ENCODE measurements around the gene MYO1D. TPM values are rescaled to one million over a fixed set of nuclear protein-coding genes. Genes with fewer than 3 reads are reported as not detected.
"Not testable (repeated sequence)": the region's sequence is repeated elsewhere in the genome, so short reads cannot be mapped to it uniquely, and the experiment has no call there.

The MYO1D gene
- total RNA-seq, 8 experiments from 2014 or later: 1.6 to 9.8 (median 5.6) TPM

DNA sequence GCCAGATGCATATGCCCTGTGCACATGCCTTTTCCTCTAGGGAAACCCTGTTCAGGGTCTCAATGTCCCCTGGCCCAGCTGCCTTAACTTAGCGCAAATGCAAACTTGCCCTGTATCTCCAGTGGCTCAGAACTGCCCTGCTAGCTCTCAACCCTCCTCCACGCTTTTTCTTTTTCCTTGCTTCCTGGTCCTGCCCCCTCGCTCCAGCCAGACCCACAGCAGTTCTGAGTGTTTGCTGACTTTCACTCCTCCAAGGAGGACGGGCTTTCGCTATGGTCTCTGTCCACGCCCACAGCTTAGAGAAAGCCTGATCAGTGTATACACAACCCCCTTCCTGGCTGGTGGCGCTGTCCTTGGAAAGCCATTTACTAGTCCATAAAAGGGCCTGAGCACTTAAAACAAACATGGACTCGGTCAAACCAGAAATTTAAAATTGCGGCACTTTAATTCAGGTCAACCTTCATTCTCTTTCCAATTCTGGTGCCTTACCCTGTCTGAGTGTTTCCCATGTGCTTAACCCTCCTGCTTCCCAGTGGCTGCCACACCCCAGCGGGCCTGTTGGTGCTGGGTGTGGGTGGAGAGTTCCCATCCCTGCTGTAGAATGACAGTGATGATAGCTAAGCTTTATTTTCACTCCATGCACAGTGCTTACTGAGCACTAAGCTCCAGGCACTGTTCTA is 35.4 kb upstream of the MYO1D start:
- in situ Hi-C loops (cut with MboI; ENCODE audit: low pct_unique_long_range_greater_than_20kb in 2 of 9, low sequenced_read_pairs in 9 of 9, unreplicated experiment in 9 of 9): loop anchor here in 3 of 9 experiments (25.0 kb wide), 1 partner anchor 125 kb away; no protein-coding TSS in a partner anchor
- ATAC-seq (replicated peaks in 6 of 8): peak; percentile 56 to 97 (median 88)
- WGBS, 10 experiments: 8 to 54% (median 44%) methylated on average over 2 to 10 of the region's 10 CpGs; no CpG with 5 or more reads in 2 of the 10 experiments
- no peak overlapping the region for H3K4me3 ChIP-seq
- H3K27ac ChIP-seq: peak overlapping the region in 1 of 2 donors; percentile 32
- H3K4me1 ChIP-seq (replicated peaks in 1 of 2): no peaks in the 10 kb centered on the region

GRCh38 chr17:32910769-32911168 is 33.8 kb upstream of the MYO1D start:
- in situ Hi-C loops (cut with MboI; ENCODE audit: low pct_unique_long_range_greater_than_20kb in 2 of 9, low sequenced_read_pairs in 9 of 9, unreplicated experiment in 9 of 9): loop anchor here in 3 of 9 experiments (25.0 kb wide), 1 partner anchor 123 kb away; no protein-coding TSS in a partner anchor
- no peak for ATAC-seq (replicated peaks in 6 of 8)
- WGBS, 10 experiments: 75 to 100% (median 87%) methylated on average over 1 to 3 of the region's 3 CpGs; no CpG with 5 or more reads in 2 of the 10 experiments

GRCh38 chr17:32909787-32910369 is 33.0 kb upstream of the MYO1D start:
- 0 to 86% (median 25%) methylated on average over 1 to 4 of the region's 4 CpGs; no CpG with 5 or more reads in 4 of the 10 experiments for WGBS, 10 experiments
- in situ Hi-C loops (cut with MboI; ENCODE audit: low pct_unique_long_range_greater_than_20kb in 2 of 9, low sequenced_read_pairs in 9 of 9, unreplicated experiment in 9 of 9): loop anchor here in 3 of 9 experiments (25.0 kb wide), 1 partner anchor 123 kb away; no protein-coding TSS in a partner anchor
- Histone ChIP-seq H3K4me1 (replicated peaks in 1 of 2) (no peaks in the 10 kb centered on the region), H3K4me3 (no peak overlapping the region), H3K27ac (no peak overlapping the region)
- ATAC-seq (replicated peaks in 6 of 8): peak; percentile 38 to 75 (median 54)

More at GRCh38 chr17:32910769-32911168, 33.8 kb upstream of the MYO1D start:
- no peak overlapping the region for H3K4me3 ChIP-seq
- no peak overlapping the region for H3K27ac ChIP-seq
- H3K4me1 ChIP-seq (replicated peaks in 1 of 2): no peaks in the 10 kb centered on the region

DNA sequence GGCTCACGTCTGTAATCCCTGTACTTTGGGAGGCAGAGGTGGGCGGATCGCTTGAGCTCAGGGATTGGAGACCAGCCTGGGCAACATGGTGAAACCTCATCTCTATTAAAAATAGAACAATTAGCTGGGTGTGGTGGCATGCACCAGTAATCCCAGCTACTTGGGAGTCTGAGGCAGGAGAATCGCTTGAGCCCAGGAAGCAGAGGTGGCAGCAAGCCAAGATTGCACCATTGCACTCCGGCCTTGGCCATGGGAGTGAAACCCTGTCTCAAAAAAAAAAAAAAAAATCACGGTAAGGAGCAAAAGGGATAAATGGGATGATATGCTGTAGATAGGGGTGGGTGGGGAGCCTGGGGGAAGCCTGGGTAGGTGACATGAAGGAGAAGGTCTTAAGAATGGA is 30.7 kb upstream of the MYO1D start:
- in situ Hi-C loops (cut with MboI; ENCODE audit: low pct_unique_long_range_greater_than_20kb in 2 of 9, low sequenced_read_pairs in 9 of 9, unreplicated experiment in 9 of 9): loop anchor here in 3 of 9 experiments (25.0 kb wide), 1 partner anchor 120 kb away; no protein-coding TSS in a partner anchor
- Histone ChIP-seq H3K4me3 (no peak overlapping the region), H3K4me1 (replicated peaks in 1 of 2) (no peaks in the 10 kb centered on the region), H3K27ac (no peak overlapping the region)
- 60 to 83% (median 80%) methylated on average over 1 to 3 of the region's 6 CpGs; no CpG with 5 or more reads in 6 of the 10 experiments for WGBS, 10 experiments
- no peak for ATAC-seq (replicated peaks in 6 of 8)

- no peak overlapping the region for H3K4me3 ChIP-seq
- no peak for ATAC-seq (replicated peaks in 6 of 8)
- 28 to 78% (median 60%) methylated on average over 1 to 3 of the region's 3 CpGs for WGBS, 10 experiments
- no peaks in the 10 kb centered on the region for H3K4me1 ChIP-seq (replicated peaks in 1 of 2)
- H3K27ac ChIP-seq: no peak overlapping the region
- in situ Hi-C loops (cut with MboI; ENCODE audit: low pct_unique_long_range_greater_than_20kb in 2 of 9, low sequenced_read_pairs in 9 of 9, unreplicated experiment in 9 of 9): loop anchor here in 3 of 9 experiments (25.0 kb wide), 1 partner anchor 118 kb away; no protein-coding TSS in a partner anchor
Observed at GRCh38 chr17:32904891-32905290, 28.0 kb upstream of the MYO1D start.

GRCh38 chr17:32903774-32904673 is 27.1 kb upstream of the MYO1D start:
- no peak for ATAC-seq (replicated peaks in 6 of 8)
- WGBS, 10 experiments: 55 to 78% (median 62%) methylated on average over 2 to 4 of the region's 5 CpGs; no CpG with 5 or more reads in 1 of the 10 experiments
- no peak overlapping the region for H3K4me3 ChIP-seq
- H3K4me1 ChIP-seq (replicated peaks in 1 of 2): no peaks in the 10 kb centered on the region
- H3K27ac ChIP-seq: no peak overlapping the region
- in situ Hi-C loops (cut with MboI; ENCODE audit: low pct_unique_long_range_greater_than_20kb in 2 of 9, low sequenced_read_pairs in 9 of 9, unreplicated experiment in 9 of 9): loop anchor here in 3 of 9 experiments (25.0 kb wide), 1 partner anchor 117 kb away; no protein-coding TSS in a partner anchor

- WGBS, 10 experiments: 55 to 100% (median 89%) methylated on average over 1 to 4 of the region's 4 CpGs
- ATAC-seq (replicated peaks in 6 of 8): no peak
- no peaks in the 10 kb centered on the region for H3K4me1 ChIP-seq (replicated peaks in 1 of 2)
- H3K4me3 ChIP-seq: no peak overlapping the region
- H3K27ac ChIP-seq: no peak overlapping the region
- in situ Hi-C loops (cut with MboI; ENCODE audit: low pct_unique_long_range_greater_than_20kb in 2 of 9, low sequenced_read_pairs in 9 of 9, unreplicated experiment in 9 of 9): loop anchor here in 3 of 9 experiments (25.0 kb wide), 1 partner anchor 114 kb away; no protein-coding TSS in a partner anchor
Observed at GRCh38 chr17:32901743-32902142, 24.8 kb upstream of the MYO1D start.

DNA sequence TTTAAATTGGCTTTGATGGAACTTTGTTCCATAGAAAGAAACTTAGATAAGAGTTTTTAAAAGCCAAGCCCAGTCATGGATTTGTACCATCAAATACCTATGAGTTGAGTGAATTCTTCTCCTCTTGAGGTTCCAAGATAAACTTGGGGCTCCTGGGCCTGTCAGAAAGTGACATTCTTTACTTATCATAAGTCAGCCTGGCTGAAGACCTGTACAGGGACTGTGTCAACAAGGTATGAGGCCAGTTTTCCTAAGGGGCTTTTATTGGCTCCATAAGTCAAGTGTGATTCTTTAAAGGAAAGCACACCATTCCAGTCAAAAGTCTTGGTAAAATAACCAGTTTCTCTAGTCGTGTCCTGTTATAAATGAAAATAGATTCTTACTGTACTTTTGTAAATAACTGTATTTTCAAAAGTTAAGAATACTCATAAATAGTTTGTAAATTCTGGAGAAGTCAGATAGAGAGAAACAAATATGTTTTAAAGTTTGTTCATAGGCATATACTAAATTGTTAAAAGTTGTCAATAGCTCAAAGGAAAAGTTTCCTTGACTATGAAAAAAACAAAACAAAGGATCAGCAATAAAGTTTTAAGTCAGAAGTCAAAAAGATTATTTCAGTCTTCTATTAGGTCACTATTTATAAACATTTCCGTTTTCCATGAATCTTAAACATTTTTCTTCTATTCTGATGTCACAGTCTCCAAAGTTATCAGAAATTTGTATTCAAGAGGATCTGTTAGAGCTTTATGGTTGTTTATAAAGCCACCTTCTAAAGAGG is 22.5 kb upstream of the MYO1D start:
- Histone ChIP-seq H3K27ac (no peak overlapping the region), H3K4me3 (no peak overlapping the region), H3K4me1 (replicated peaks in 1 of 2) (no peaks in the 10 kb centered on the region)
- in situ Hi-C loops (cut with MboI; ENCODE audit: low pct_unique_long_range_greater_than_20kb in 2 of 9, low sequenced_read_pairs in 9 of 9, unreplicated experiment in 9 of 9): loop anchor here in 3 of 9 experiments (25.0 kb wide), 1 partner anchor 112 kb away; no protein-coding TSS in a partner anchor
- WGBS, 10 experiments: 10 to 88% (median 60%) methylated on average over 1 to 2 of the region's 2 CpGs
- no peak for ATAC-seq (replicated peaks in 6 of 8)

DNA sequence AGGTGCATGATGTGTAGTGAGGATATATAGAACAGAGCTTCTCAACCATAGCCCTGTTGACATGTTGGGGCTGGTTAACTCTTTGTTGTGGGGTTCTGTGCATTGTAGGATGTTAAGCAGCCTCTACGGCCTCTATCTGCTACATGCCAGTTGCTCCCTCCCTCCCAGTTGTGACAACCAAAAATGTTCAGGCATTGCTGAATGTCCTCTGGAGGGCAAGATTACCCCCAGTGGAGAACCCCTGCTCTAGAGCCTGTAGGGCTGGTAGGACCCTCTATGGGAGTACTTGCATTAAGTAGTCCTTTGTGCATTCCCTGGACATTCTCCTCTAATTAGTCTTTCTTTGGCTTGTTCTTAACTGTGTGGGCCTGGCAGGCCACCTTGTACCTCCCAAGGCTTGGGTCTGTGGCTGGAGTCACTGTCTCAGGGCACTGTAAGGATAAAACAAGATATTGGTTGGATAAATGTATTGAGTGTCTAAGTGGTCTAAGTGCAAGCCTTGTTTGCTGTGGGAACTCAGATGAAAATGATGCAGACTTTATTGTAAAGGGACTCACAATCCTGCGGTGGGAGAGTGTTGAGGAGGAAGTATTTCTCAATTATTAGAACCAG is 19.8 kb upstream of the MYO1D start:
- Histone ChIP-seq H3K27ac (no peak overlapping the region), H3K4me3 (no peak overlapping the region), H3K4me1 (replicated peaks in 1 of 2) (no peaks in the 10 kb centered on the region)
- no peak for ATAC-seq (replicated peaks in 6 of 8)
- 83 to 100% (median 93%) methylated on average over 1 to 2 of the region's 2 CpGs; no CpG with 5 or more reads in 5 of the 10 experiments for WGBS, 10 experiments
- in situ Hi-C loops (cut with MboI; ENCODE audit: low pct_unique_long_range_greater_than_20kb in 2 of 9, low sequenced_read_pairs in 9 of 9, unreplicated experiment in 9 of 9): no loop called here

GRCh38 chr17:32894245-32894644 is 17.3 kb upstream of the MYO1D start:
- 35 to 97% (median 76%) methylated on average over 1 to 4 of the region's 4 CpGs; no CpG with 5 or more reads in 2 of the 10 experiments for WGBS, 10 experiments
- no peak overlapping the region for H3K4me3 ChIP-seq
- no peak overlapping the region for H3K27ac ChIP-seq
- no peaks in the 10 kb centered on the region for H3K4me1 ChIP-seq (replicated peaks in 1 of 2)
- ATAC-seq (replicated peaks in 6 of 8): no peak
- in situ Hi-C loops (cut with MboI; ENCODE audit: low pct_unique_long_range_greater_than_20kb in 2 of 9, low sequenced_read_pairs in 9 of 9, unreplicated experiment in 9 of 9): no loop called here

- no CpG with 5 or more reads among the region's 14 CpGs for WGBS, 10 experiments
- in situ Hi-C loops (cut with MboI; ENCODE audit: low pct_unique_long_range_greater_than_20kb in 2 of 9, low sequenced_read_pairs in 9 of 9, unreplicated experiment in 9 of 9); H3K4me1 ChIP-seq (replicated peaks in 1 of 2); H3K4me3 ChIP-seq; ATAC-seq (replicated peaks in 6 of 8); H3K27ac ChIP-seq: not testable (repeated sequence)
Observed at GRCh38 chr17:32887410-32887809, 10.5 kb upstream of the MYO1D start.
